Cardiac muscle cell (in vitro differentiated cells and primary cell): ENCODE results near the gene BLM. TPM values are rescaled to one million over a fixed set of nuclear protein-coding genes. Genes with fewer than 3 reads are reported as not detected.

Experiments used
- DNase-seq, 2 donors: peaks; one replicate each; pipeline versions ENCODE4 v3.0.0 to v3.0.0-alpha.2; 2010 to 2017; ENCODE audit warnings: low read depth in 1 of 2, low spot score in 1 of 2
- H3K27ac ChIP-seq: fragments of 200-600 bp; sonication (generic); 2 replicates; pipeline ENCODE4 v1.5.1; 2016
- H3K27me3 ChIP-seq: fragments of 200-600 bp; sonication (generic); 2 replicates; pipeline ENCODE4 v1.6.0; 2016; ENCODE audit warnings: control low read depth
- H3K36me3 ChIP-seq: fragments of 200-600 bp; sonication (generic); 2 replicates; pipeline ENCODE4 v1.5.1; 2016; ENCODE audit warnings: control low read depth
- H3K4me1 ChIP-seq: fragments of 200-600 bp; sonication (generic); 2 replicates; pipeline ENCODE4 v1.8.1; 2017; ENCODE audit warnings: low read depth, mild to moderate bottlenecking, mixed run types
- H3K4me3 ChIP-seq: fragments of 200-600 bp; sonication (generic); 2 replicates; pipeline ENCODE4 v1.5.1; 2016; ENCODE audit warnings: mild to moderate bottlenecking
- H3K9me3 ChIP-seq: fragments of 200-600 bp; sonication (generic); 2 replicates; pipeline ENCODE4 v1.5.1; 2017; ENCODE audit warnings: low read depth, mild to moderate bottlenecking, control low read depth
- CTCF ChIP-seq: IDR thresholded peaks from 2 replicates; pipeline ENCODE4 v1.5.1; 2012; ENCODE audit warnings: low read depth, mild to moderate bottlenecking, low read length
- polyA plus RNA-seq: library from polyadenylated mRNA; unstranded; fragments of >200 nt; fragmentation: Nextera tagmentation; extraction: Ambion mirVana; gene quantifications from 2 replicates; pipeline ENCODE4 v1.2.1, GENCODE V29; 2016
- total RNA-seq: library from RNA; depleted of rRNA; stranded (reverse); fragments of >200 nt; gene quantifications from 2 replicates; pipeline ENCODE4 v1.2.3, GENCODE V29; 2016

BLM gene
- total and polyA plus RNA-seq, 2 experiments from 2014 or later = 2.6 to 6.3 TPM

GRCh38 chr15:90790057-90790456 is 72.9 kb downstream of the BLM start:
- no peak overlapping the region for H3K4me3 ChIP-seq
- no peaks in the 10 kb centered on the region for H3K9me3 ChIP-seq
- H3K36me3 ChIP-seq = no peaks in the 10 kb centered on the region

GRCh38 chr15:90790561-90790960 is 73.4 kb downstream of the BLM start:
- no peaks in the 10 kb centered on the region for H3K27me3 ChIP-seq
- H3K4me3 ChIP-seq = no peak overlapping the region
- H3K36me3 ChIP-seq = no peaks in the 10 kb centered on the region
- no peaks in the 10 kb centered on the region for H3K9me3 ChIP-seq
- no peaks in the 10 kb centered on the region for H3K4me1 ChIP-seq
- no peak for TF ChIP-seq CTCF
- DNase-seq = peak in 1 of 2 donors; percentile 52
- no peak overlapping the region for H3K27ac ChIP-seq

More at GRCh38 chr15:90790057-90790456, 72.9 kb downstream of the BLM start:
- TF ChIP-seq CTCF = no peak
- no peaks in the 10 kb centered on the region for H3K4me1 ChIP-seq
- H3K27me3 ChIP-seq = no peaks in the 10 kb centered on the region
- H3K27ac ChIP-seq = no peak overlapping the region
- DNase-seq = no peak

- no peak overlapping the region for H3K27ac ChIP-seq
- no peaks in the 10 kb centered on the region for H3K36me3 ChIP-seq
- DNase-seq = no peak
- H3K27me3 ChIP-seq = no peaks in the 10 kb centered on the region
- H3K4me3 ChIP-seq = no peak overlapping the region
- no peaks in the 10 kb centered on the region for H3K4me1 ChIP-seq
- TF ChIP-seq CTCF = no peak
- no peaks in the 10 kb centered on the region for H3K9me3 ChIP-seq
Observed at GRCh38 chr15:90794538-90794937, 77.4 kb downstream of the BLM start.

- Histone ChIP-seq H3K27me3 (no peaks in the 10 kb centered on the region), H3K9me3 (no peaks in the 10 kb centered on the region), H3K4me1 (no peaks in the 10 kb centered on the region), H3K4me3 (no peak overlapping the region), H3K36me3 (no peaks in the 10 kb centered on the region), H3K27ac (no peak overlapping the region)
- DNase-seq = no peak
- TF ChIP-seq CTCF = no peak
Observed at GRCh38 chr15:90799639-90800170, 82.6 kb downstream of the BLM start.

- Histone ChIP-seq H3K27ac (no peak overlapping the region), H3K27me3 (no peaks in the 10 kb centered on the region), H3K4me1 (no peaks in the 10 kb centered on the region), H3K9me3 (no peaks in the 10 kb centered on the region), H3K36me3 (no peaks in the 10 kb centered on the region), H3K4me3 (no peak overlapping the region)
- DNase-seq = no peak
- TF ChIP-seq CTCF = no peak
Observed at GRCh38 chr15:90801803-90802202, 84.7 kb downstream of the BLM start.
